HUES48 (cell line): ENCODE data around the gene M6PR.
"Not testable (repeated sequence)": the region's sequence is repeated elsewhere in the genome, so short reads cannot be mapped to it uniquely, and the experiment has no call there.

Source experiments
- H3K27ac ChIP-seq: one replicate; pipeline ENCODE4 v1.7.0; 2013; ENCODE audit warnings: low read depth, low read length, inconsistent platforms
- H3K27me3 ChIP-seq: 2 replicates; pipeline ENCODE4 v1.6.1; 2013; ENCODE audit warnings: mild to moderate bottlenecking, low read length; ENCODE audit not compliant: control insufficient read depth, insufficient read depth
- H3K36me3 ChIP-seq: 2 replicates; pipeline ENCODE4 v1.6.1; 2013; ENCODE audit warnings: low read length; ENCODE audit not compliant: control insufficient read depth, insufficient read depth
- H3K4me1 ChIP-seq: 2 replicates; pipeline ENCODE4 v1.6.1; 2013; ENCODE audit warnings: mild to moderate bottlenecking, low read length; ENCODE audit not compliant: control insufficient read depth, insufficient read depth
- H3K4me3 ChIP-seq: 2 replicates; pipeline ENCODE4 v1.5.1; 2013; ENCODE audit warnings: mild to moderate bottlenecking, low read depth, low read length
- H3K9ac ChIP-seq: 2 replicates; pipeline ENCODE4 v1.6.1; 2013; ENCODE audit warnings: mild to moderate bottlenecking, low read depth, low read length, moderate library complexity
- H3K9me3 ChIP-seq: 2 replicates; pipeline ENCODE4 v1.6.1; 2013; ENCODE audit warnings: low read length; ENCODE audit not compliant: control insufficient read depth, insufficient read depth

The M6PR gene

GRCh38 chr12:8950702-8951478, 1.4 kb upstream of the M6PR start:
- Histone ChIP-seq H3K27me3 (no peaks in the 10 kb centered on the region), H3K4me3 (peak overlapping the region; percentile 93), H3K27ac (no peak overlapping the region), H3K9me3 (peaks cover 27% of the 10 kb centered on the region), H3K36me3 (peaks cover 6% of the 10 kb centered on the region), H3K9ac (no peak overlapping the region), H3K4me1 (peaks cover 9% of the 10 kb centered on the region; the same call in 1 of the 2 replicates)

GRCh38 chr12:8950221-8950527, 729 bp upstream of the M6PR start:
- Histone ChIP-seq H3K27me3 (no peaks in the 10 kb centered on the region), H3K9ac (peak overlapping the region; percentile 97), H3K36me3 (peaks cover 13% of the 10 kb centered on the region), H3K4me1 (peaks cover 9% of the 10 kb centered on the region; the same call in 1 of the 2 replicates), H3K4me3 (peak overlapping the region; percentile 93), H3K27ac (peak overlapping the region; percentile 99), H3K9me3 (peaks cover 20% of the 10 kb centered on the region)

GRCh38 chr12:8948701-8949341, 624 bp downstream of the M6PR start:
- Histone ChIP-seq H3K4me3 (peak overlapping the region; percentile 93), H3K27me3 (no peaks in the 10 kb centered on the region), H3K9me3 (peaks cover 13% of the 10 kb centered on the region), H3K9ac (peak overlapping the region; percentile 97), H3K27ac (peak overlapping the region; percentile 99), H3K4me1 (peaks cover 9% of the 10 kb centered on the region; the same call in 1 of the 2 replicates), H3K36me3 (peaks cover 25% of the 10 kb centered on the region)

- Histone ChIP-seq H3K36me3 (peaks cover 31% of the 10 kb centered on the region), H3K9ac (no peak overlapping the region), H3K27me3 (no peaks in the 10 kb centered on the region), H3K27ac (no peak overlapping the region), H3K4me1 (peaks cover 9% of the 10 kb centered on the region; the same call in 1 of the 2 replicates), H3K4me3 (peak overlapping the region; percentile 93), H3K9me3 (peaks cover 3% of the 10 kb centered on the region; the same call in 1 of the 2 replicates)
These were observed 1.7 kb downstream of the M6PR start for GRCh38 chr12:8947737-8948136.

- Histone ChIP-seq H3K4me1 (peaks cover 9% of the 10 kb centered on the region; the same call in 1 of the 2 replicates), H3K9ac (no peak overlapping the region), H3K27me3 (no peaks in the 10 kb centered on the region), H3K9me3 (no peaks in the 10 kb centered on the region), H3K4me3 (no peak overlapping the region), H3K36me3 (peaks cover 41% of the 10 kb centered on the region), H3K27ac (no peak overlapping the region)
These were observed 2.7 kb downstream of the M6PR start for GRCh38 chr12:8946733-8947132.

GRCh38 chr12:8943565-8944186, 5.8 kb downstream of the M6PR start:
- peaks cover 56% of the 10 kb centered on the region for H3K36me3 ChIP-seq
- H3K27me3 ChIP-seq = no peaks in the 10 kb centered on the region
- H3K27ac ChIP-seq = no peak overlapping the region
- peaks cover 7% of the 10 kb centered on the region; the same call in 1 of the 2 replicates for H3K4me1 ChIP-seq
- no peak overlapping the region for H3K9ac ChIP-seq
- H3K9me3 ChIP-seq = no peaks in the 10 kb centered on the region
- H3K4me3 ChIP-seq = no peak overlapping the region

GRCh38 chr12:8941691-8942478, 7.6 kb downstream of the M6PR start:
- Histone ChIP-seq H3K4me1 (no peaks in the 10 kb centered on the region), H3K4me3 (no peak overlapping the region), H3K9me3 (no peaks in the 10 kb centered on the region), H3K27me3 (no peaks in the 10 kb centered on the region), H3K36me3 (peaks cover 74% of the 10 kb centered on the region), H3K9ac (no peak overlapping the region), H3K27ac (no peak overlapping the region)

- not testable (repeated sequence) for H3K4me3 ChIP-seq, H3K27ac ChIP-seq, H3K9me3 ChIP-seq, H3K9ac ChIP-seq, H3K27me3 ChIP-seq, H3K4me1 ChIP-seq
- peaks cover 84% of the 10 kb centered on the region for H3K36me3 ChIP-seq
These were observed 11.5 kb downstream of the M6PR start for GRCh38 chr12:8937842-8938442.

- Histone ChIP-seq H3K4me1 (no peaks in the 10 kb centered on the region), H3K4me3 (no peak overlapping the region), H3K9ac (no peak overlapping the region), H3K27ac (no peak overlapping the region), H3K36me3 (peaks cover 79% of the 10 kb centered on the region), H3K27me3 (no peaks in the 10 kb centered on the region), H3K9me3 (no peaks in the 10 kb centered on the region)
These were observed 12.7 kb downstream of the M6PR start for GRCh38 chr12:8936735-8937134.

GRCh38 chr12:8934080-8934479, 15.4 kb downstream of the M6PR start:
- not testable (repeated sequence) for H3K4me1 ChIP-seq, H3K27ac ChIP-seq, H3K9me3 ChIP-seq, H3K27me3 ChIP-seq, H3K4me3 ChIP-seq, H3K9ac ChIP-seq
- peaks cover 93% of the 10 kb centered on the region for H3K36me3 ChIP-seq
